WTC11 (cell line): ENCODE data around the gene PRRT4.

Experiments used
- ATF2 ChIP-seq: sonication (generic); formaldehyde crosslinking; IDR thresholded peaks from 2 replicates; pipeline ENCODE4 v1.8.1; 2022; ENCODE audit warnings: low read depth, missing genetic modification reagents, borderline replicate concordance
- CTCF ChIP-seq: fragments of 200-600 bp; IDR thresholded peaks from 2 replicates; pipeline ENCODE4 v1.8.0; 2022; ENCODE audit warnings: antibody characterized with exemption
- E2F4 ChIP-seq: sonication (generic); formaldehyde crosslinking; IDR thresholded peaks from 2 replicates; pipeline ENCODE4 v1.8.1; 2022; ENCODE audit warnings: low read depth, mild to moderate bottlenecking, moderate library complexity, missing genetic modification reagents, borderline replicate concordance
- FOXK1 ChIP-seq: sonication (generic); formaldehyde crosslinking; IDR thresholded peaks from 2 replicates; pipeline ENCODE4 v1.8.0; 2022; ENCODE audit warnings: mild to moderate bottlenecking, moderate library complexity, missing genetic modification reagents
- JUN ChIP-seq: sonication (generic); formaldehyde crosslinking; IDR thresholded peaks from 2 replicates; pipeline ENCODE4 v1.8.0; 2023; ENCODE audit warnings: mild to moderate bottlenecking, missing genetic modification reagents
- NR2C2 ChIP-seq: sonication (generic); formaldehyde crosslinking; IDR thresholded peaks from 2 replicates; pipeline ENCODE4 v1.8.0; 2022; ENCODE audit warnings: mild to moderate bottlenecking, missing genetic modification reagents
- TCF7 ChIP-seq: sonication (generic); formaldehyde crosslinking; IDR thresholded peaks from 2 replicates; pipeline ENCODE4 v1.8.0; 2022; ENCODE audit warnings: mild to moderate bottlenecking, low read depth, missing genetic modification reagents, moderate library complexity
- USF2 ChIP-seq: sonication (generic); formaldehyde crosslinking; IDR thresholded peaks from 2 replicates; pipeline ENCODE4 v1.8.1; 2023; ENCODE audit warnings: mild to moderate bottlenecking, missing genetic modification reagents, moderate library complexity
- ZBTB21 ChIP-seq: sonication (generic); formaldehyde crosslinking; IDR thresholded peaks from 2 replicates; pipeline ENCODE4 v1.8.1; 2023; ENCODE audit warnings: mild to moderate bottlenecking, missing genetic modification reagents, borderline replicate concordance

- TF ChIP-seq CTCF, result no peak
- TF ChIP-seq NR2C2 (CRISPR knock-in tag), result no peak
- TF ChIP-seq USF2, result no peak
- TF ChIP-seq JUN, result no peak
- TF ChIP-seq ATF2, result no peak
- TF ChIP-seq FOXK1 (CRISPR knock-in tag), result no peak
- no peak for TF ChIP-seq ZBTB21
- no peak for TF ChIP-seq E2F4 (CRISPR knock-in tag)
- TF ChIP-seq TCF7 (CRISPR knock-in tag), result no peak
Measured at GRCh38 chr7:128366300-128366699, 4.8 kb upstream of the PRRT4 start.
